Cardiac muscle cell (in vitro differentiated cells and primary cell): Measurements from ENCODE around the gene ZNF683. TPM values are rescaled to one million over a fixed set of nuclear protein-coding genes. Genes with fewer than 3 reads are reported as not detected.

Experiments used
- DNase-seq, 2 donors: peaks; one replicate each; pipeline versions ENCODE4 v3.0.0 to v3.0.0-alpha.2; 2010 to 2017; ENCODE audit warnings: low read depth in 1 of 2, low spot score in 1 of 2
- H3K27ac ChIP-seq: fragments of 200-600 bp; sonication (generic); 2 replicates; pipeline ENCODE4 v1.5.1; 2016
- H3K27me3 ChIP-seq: fragments of 200-600 bp; sonication (generic); 2 replicates; pipeline ENCODE4 v1.6.0; 2016; ENCODE audit warnings: control low read depth
- H3K36me3 ChIP-seq: fragments of 200-600 bp; sonication (generic); 2 replicates; pipeline ENCODE4 v1.5.1; 2016; ENCODE audit warnings: control low read depth
- H3K4me1 ChIP-seq: fragments of 200-600 bp; sonication (generic); 2 replicates; pipeline ENCODE4 v1.8.1; 2017; ENCODE audit warnings: low read depth, mild to moderate bottlenecking, mixed run types
- H3K4me3 ChIP-seq: fragments of 200-600 bp; sonication (generic); 2 replicates; pipeline ENCODE4 v1.5.1; 2016; ENCODE audit warnings: mild to moderate bottlenecking
- H3K9me3 ChIP-seq: fragments of 200-600 bp; sonication (generic); 2 replicates; pipeline ENCODE4 v1.5.1; 2017; ENCODE audit warnings: low read depth, mild to moderate bottlenecking, control low read depth
- polyA plus RNA-seq: library from polyadenylated mRNA; unstranded; fragments of >200 nt; fragmentation: Nextera tagmentation; extraction: Ambion mirVana; gene quantifications from 2 replicates; pipeline ENCODE4 v1.2.1, GENCODE V29; 2016
- total RNA-seq: library from RNA; depleted of rRNA; stranded (reverse); fragments of >200 nt; gene quantifications from 2 replicates; pipeline ENCODE4 v1.2.3, GENCODE V29; 2016
- TF ChIP-seq, protein P1 (sequence below): IDR thresholded peaks from 2 replicates; pipeline ENCODE4 v1.5.1; 2012; ENCODE audit warnings: low read depth, mild to moderate bottlenecking, low read length

Gene ZNF683
- total and polyA plus RNA-seq, 2 experiments from 2014 or later: not detected

- Histone ChIP-seq H3K4me3 (no peak overlapping the region), H3K4me1 (peaks cover 10% of the 10 kb centered on the region), H3K27ac (no peak overlapping the region), H3K9me3 (no peaks in the 10 kb centered on the region), H3K36me3 (no peaks in the 10 kb centered on the region), H3K27me3 (no peaks in the 10 kb centered on the region)
- no peak for DNase-seq
- TF ChIP-seq, protein P1, sequence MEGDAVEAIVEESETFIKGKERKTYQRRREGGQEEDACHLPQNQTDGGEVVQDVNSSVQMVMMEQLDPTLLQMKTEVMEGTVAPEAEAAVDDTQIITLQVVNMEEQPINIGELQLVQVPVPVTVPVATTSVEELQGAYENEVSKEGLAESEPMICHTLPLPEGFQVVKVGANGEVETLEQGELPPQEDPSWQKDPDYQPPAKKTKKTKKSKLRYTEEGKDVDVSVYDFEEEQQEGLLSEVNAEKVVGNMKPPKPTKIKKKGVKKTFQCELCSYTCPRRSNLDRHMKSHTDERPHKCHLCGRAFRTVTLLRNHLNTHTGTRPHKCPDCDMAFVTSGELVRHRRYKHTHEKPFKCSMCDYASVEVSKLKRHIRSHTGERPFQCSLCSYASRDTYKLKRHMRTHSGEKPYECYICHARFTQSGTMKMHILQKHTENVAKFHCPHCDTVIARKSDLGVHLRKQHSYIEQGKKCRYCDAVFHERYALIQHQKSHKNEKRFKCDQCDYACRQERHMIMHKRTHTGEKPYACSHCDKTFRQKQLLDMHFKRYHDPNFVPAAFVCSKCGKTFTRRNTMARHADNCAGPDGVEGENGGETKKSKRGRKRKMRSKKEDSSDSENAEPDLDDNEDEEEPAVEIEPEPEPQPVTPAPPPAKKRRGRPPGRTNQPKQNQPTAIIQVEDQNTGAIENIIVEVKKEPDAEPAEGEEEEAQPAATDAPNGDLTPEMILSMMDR: no peak
Measured at GRCh38 chr1:26350343-26350700, 22.2 kb downstream of the ZNF683 start.

DNA sequence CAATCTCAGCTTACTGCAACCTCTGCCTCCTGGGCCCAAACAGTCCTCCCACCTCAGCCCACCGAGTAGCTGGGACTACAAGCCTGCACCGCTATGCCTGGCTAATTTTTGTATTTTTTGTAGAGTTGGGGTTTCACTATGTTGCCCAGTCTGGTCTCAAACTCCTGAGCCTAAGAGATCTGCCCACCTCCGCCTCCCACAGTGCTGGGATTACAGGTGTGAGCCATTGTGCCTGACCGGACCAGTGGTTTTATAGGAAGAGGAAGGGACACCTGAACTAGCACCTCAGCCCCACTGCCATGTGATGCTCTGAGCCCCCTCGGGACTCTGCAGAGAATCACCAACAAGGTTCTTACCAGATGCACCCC is 22.7 kb downstream of the ZNF683 start:
- H3K27me3 ChIP-seq: no peaks in the 10 kb centered on the region
- no peaks in the 10 kb centered on the region for H3K9me3 ChIP-seq
- H3K4me1 ChIP-seq: peaks cover 10% of the 10 kb centered on the region
- H3K4me3 ChIP-seq: no peak overlapping the region
- TF ChIP-seq, protein P1: no peak
- no peak for DNase-seq
- no peak overlapping the region for H3K27ac ChIP-seq
- no peaks in the 10 kb centered on the region for H3K36me3 ChIP-seq

- H3K27me3 ChIP-seq: no peaks in the 10 kb centered on the region
- H3K4me3 ChIP-seq: no peak overlapping the region
- DNase-seq: no peak
- peaks cover 10% of the 10 kb centered on the region for H3K4me1 ChIP-seq
- H3K36me3 ChIP-seq: no peaks in the 10 kb centered on the region
- TF ChIP-seq, protein P1: no peak
- H3K9me3 ChIP-seq: no peaks in the 10 kb centered on the region
- no peak overlapping the region for H3K27ac ChIP-seq
Measured at GRCh38 chr1:26349188-26349876, 23.2 kb downstream of the ZNF683 start.

DNA sequence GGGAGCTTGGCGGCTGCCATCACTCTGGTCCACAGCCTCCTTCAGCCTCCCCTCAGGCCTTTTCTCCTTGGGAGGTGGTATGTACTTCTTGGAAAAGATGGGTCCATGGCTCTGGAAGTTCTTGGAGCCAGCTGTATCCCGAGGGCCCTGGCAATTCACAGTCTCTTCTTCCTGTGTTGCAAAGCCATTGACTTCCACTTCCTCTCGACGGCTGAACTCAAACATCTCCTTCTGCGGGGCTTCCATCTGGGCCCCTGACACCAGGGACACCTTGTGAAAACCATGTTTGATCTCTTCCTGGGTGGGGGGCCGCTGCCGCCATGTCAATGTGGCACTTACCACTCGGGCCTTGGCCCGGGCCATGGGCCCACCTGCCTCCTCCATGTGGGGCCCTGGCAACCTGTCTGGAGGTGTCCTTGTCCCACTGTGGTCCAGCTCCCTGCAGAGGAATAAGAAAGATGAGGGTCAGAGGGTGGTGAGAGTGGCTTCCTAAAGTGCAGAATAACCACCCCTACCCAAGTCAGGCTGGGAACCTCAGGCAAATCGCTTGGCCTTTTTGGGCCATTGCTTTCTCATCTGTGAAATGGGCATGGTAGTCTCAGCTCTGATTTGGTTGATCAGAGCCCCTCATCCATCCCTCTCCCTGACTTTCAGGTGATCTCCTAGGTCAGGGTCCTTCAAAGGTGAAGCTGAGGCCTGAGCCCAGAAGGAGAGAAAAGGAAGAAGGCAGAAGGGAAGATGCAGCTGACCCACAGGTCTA is 26.1 kb downstream of the ZNF683 start:
- Histone ChIP-seq H3K27ac (no peak overlapping the region), H3K4me3 (no peak overlapping the region), H3K4me1 (peaks cover 7% of the 10 kb centered on the region), H3K36me3 (no peaks in the 10 kb centered on the region), H3K27me3 (no peaks in the 10 kb centered on the region), H3K9me3 (no peaks in the 10 kb centered on the region)
- TF ChIP-seq, protein P1: no peak
- DNase-seq: no peak

DNA sequence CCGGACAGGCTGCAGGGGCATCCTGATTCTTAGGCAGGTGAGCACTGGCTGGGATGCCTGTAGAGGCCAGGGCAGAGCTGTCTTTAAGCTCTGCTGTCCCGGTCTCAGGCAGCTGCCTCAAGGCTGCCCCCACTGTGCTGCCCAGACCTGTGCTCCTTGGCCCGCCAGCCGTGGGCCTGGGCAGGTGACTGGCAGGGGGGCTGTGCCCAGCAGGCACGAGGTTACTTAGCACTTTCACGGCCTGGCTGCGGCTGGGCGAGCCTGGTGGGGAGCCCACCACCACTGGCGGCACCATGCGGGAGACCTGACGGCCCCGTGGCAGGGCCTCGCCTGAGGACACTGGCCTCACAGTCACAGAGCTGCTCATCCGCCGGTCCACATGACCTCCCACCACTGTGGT is 26.8 kb downstream of the ZNF683 start:
- Histone ChIP-seq H3K4me1 (no peaks in the 10 kb centered on the region), H3K27ac (no peak overlapping the region)
- TF ChIP-seq, protein P1: no peak

More for the DNA sequence above, 26.8 kb downstream of the ZNF683 start:
- no peaks in the 10 kb centered on the region for H3K9me3 ChIP-seq
- no peaks in the 10 kb centered on the region for H3K27me3 ChIP-seq
- no peaks in the 10 kb centered on the region for H3K36me3 ChIP-seq
- no peak overlapping the region for H3K4me3 ChIP-seq
- no peak for DNase-seq
